Coronary artery (tissue), 2 donors: ENCODE measurements around the gene PDE2A.

ENCODE experiments used
- DNase-seq: peaks from one replicate; pipeline ENCODE4 v3.0.0-alpha.2; 2017; ENCODE audit warnings: low spot score
- H3K27ac ChIP-seq, 2 donors: fragments of 200-600 bp; sonication (generic); one replicate each; pipeline ENCODE4 v1.5.1; 2016 to 2019
- H3K4me3 ChIP-seq: fragments of 200-600 bp; sonication (generic); 2 replicates; pipeline ENCODE4 v1.5.1; 2016; ENCODE audit warnings: mild to moderate bottlenecking, moderate library complexity
- TF ChIP-seq, protein P1 (sequence below): fragments of 200-600 bp; sonication (generic); IDR thresholded peaks from one replicate; pipeline ENCODE4 v1.5.1; 2019; ENCODE audit warnings: antibody characterized with exemption

Gene PDE2A

DNA sequence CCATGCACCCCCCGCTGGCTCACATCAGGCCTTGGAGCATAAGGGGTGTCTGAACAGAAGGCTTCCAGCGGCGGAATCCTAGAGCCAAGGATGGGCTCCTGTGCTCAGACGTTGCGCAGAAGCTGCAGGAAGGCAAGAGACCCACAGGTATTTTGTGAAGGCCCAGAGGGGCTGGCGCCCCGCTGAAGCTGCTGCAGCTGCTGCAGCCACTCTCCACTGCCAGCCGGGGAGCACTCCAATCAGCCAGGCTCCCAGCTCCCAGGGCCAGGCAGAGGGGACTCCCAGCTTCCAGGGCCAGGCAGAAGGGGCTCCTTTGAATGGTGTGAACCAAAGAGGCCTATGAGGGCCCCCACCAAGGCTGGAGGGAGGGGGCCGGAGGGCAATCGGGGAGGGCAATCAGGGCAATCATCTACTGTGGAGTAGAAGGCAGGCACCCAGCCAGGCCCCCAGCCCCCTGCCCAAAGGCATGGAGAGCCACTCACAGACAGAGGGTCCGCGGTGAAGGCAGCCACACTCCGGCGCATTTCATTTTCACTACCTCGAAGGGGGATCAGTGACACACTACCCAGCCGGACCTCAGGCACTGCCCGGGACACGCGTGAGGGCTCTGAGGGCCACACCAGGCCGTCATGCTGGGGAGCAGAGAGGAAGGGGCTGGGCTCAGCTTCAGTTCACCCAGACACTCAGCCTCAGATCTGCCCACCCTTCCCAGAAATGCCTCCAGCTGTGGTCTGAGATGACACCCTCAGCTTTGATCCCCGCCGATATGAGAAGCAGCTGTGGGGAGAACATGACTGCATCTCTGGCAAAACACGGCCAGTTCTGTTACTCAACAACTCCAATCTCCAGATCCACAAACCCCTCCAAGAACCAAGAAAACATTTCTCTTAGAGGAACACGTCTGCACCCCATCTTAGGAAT is 11.6 kb upstream of the PDE2A start:
- no peak for DNase-seq
- Histone ChIP-seq H3K27ac (peak overlapping the region in 1 of 2 donors; percentile 61), H3K4me3 (no peak overlapping the region)
- TF ChIP-seq, protein P1, sequence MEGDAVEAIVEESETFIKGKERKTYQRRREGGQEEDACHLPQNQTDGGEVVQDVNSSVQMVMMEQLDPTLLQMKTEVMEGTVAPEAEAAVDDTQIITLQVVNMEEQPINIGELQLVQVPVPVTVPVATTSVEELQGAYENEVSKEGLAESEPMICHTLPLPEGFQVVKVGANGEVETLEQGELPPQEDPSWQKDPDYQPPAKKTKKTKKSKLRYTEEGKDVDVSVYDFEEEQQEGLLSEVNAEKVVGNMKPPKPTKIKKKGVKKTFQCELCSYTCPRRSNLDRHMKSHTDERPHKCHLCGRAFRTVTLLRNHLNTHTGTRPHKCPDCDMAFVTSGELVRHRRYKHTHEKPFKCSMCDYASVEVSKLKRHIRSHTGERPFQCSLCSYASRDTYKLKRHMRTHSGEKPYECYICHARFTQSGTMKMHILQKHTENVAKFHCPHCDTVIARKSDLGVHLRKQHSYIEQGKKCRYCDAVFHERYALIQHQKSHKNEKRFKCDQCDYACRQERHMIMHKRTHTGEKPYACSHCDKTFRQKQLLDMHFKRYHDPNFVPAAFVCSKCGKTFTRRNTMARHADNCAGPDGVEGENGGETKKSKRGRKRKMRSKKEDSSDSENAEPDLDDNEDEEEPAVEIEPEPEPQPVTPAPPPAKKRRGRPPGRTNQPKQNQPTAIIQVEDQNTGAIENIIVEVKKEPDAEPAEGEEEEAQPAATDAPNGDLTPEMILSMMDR: no peak

DNA sequence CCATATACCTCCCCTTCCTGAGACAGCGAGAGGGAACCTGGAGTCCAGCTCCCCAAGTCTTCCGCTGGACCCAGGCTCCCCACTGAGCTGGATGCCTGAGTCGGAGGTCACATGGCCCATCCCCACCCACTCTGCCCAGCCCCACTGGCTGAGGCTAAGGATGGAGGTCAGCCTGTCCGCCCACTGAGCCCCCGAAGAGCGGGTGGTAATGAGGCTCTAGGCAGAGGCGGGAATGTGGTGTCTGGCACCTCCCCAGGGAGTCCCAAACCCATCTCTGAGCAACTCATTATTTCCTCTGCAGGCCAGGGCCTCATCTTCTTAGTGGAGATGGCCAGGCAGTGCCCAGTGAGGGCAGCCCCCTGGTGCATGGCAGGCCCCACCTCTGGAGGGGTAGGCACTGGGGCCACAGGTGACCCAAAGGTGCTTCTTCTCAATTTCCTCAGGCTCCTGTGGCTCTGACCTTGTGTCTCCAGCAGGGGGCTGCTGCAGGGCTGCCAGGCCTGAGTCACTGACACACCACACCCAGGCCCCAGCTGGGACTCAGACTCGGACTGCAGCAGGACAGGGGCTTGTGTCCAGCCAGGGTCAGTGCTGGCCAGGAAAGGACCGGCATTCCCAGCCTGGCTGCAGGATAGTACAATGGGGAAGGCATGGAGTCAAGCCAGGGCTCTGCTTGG is 10.2 kb upstream of the PDE2A start:
- peak; percentile 83 for DNase-seq
- H3K27ac ChIP-seq: peak overlapping the region in 1 of 2 donors; percentile 61

DNA sequence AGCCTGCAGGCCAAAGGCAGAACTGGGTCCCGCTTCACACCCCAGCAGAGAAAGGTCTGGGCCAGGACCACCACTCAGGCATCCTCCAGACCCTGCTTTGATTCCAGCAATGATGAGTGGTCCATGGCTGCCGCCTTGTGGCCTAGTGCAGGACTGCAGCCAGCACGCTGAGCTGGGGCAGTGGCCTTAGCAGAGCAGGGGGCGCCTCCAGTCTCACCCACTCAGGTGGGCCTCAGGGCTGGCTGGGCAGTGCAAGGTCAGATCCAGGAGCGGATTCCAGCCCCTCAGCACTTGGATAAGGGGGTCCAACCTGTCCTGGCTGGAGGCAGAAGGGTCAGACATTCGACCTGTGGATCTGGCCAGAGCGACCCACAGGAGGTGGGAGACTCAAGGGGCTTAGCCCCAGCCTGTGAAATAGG is 9.6 kb upstream of the PDE2A start:
- peak overlapping the region in 1 of 2 donors; percentile 61 for H3K27ac ChIP-seq
- DNase-seq: no peak
- TF ChIP-seq, protein P1: peak; percentile 95
- no peak overlapping the region for H3K4me3 ChIP-seq

More for the DNA sequence above, 10.2 kb upstream of the PDE2A start:
- TF ChIP-seq, protein P1: peak; percentile 20
- no peak overlapping the region for H3K4me3 ChIP-seq

DNA sequence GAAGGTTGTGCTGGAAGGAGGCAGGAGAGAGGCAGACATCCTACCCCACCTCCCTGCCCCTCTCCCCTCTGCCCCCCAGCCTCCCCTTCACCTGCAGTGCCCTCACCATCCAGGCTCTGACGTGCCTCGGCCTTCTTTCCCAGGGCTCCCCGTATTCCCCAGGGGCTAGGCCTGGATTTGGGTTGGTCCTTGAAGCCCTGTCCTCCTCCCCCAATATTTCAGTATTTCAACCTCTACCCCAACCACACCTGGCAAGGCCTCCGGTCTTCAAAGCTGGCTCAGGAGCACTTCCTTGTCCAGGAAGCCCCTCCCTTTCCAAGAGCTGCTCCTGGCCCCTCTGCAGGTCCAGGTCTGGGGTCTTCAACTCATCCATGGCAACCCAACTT is 8.6 kb upstream of the PDE2A start:
- Histone ChIP-seq H3K27ac (no peak overlapping the region), H3K4me3 (no peak overlapping the region)
- TF ChIP-seq, protein P1: no peak
- no peak for DNase-seq

DNA sequence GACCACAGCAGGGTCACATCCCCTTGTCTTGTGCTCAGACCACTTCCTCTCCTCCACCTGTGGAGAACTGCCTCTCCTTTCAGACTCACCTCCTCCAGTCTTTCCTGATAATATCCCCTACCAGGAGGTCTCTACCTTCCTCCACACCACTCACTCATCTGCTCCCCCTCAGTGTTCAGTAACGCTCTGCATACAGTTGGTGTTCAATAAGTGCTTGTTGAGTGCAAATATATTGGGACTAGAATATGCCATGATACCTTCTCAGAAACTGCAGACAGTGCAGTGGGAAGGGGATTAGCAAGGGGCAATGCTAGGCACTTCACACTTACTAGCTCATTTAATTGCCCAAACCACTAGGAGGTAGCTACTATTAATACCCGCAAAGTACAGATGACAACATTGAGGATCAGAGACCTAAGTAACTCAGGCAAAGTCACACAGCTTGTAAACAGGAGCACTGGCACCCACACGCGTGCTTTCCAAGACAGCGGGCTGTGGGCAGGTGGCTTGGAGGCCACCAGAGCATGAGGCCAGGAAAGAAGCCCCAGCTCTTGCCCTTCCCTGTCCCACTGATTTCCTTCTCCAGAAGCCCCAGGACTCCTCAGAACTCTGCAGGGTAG is 8.1 kb upstream of the PDE2A start:
- Histone ChIP-seq H3K27ac (no peak overlapping the region), H3K4me3 (no peak overlapping the region)
- TF ChIP-seq, protein P1: no peak
- DNase-seq: no peak

DNA sequence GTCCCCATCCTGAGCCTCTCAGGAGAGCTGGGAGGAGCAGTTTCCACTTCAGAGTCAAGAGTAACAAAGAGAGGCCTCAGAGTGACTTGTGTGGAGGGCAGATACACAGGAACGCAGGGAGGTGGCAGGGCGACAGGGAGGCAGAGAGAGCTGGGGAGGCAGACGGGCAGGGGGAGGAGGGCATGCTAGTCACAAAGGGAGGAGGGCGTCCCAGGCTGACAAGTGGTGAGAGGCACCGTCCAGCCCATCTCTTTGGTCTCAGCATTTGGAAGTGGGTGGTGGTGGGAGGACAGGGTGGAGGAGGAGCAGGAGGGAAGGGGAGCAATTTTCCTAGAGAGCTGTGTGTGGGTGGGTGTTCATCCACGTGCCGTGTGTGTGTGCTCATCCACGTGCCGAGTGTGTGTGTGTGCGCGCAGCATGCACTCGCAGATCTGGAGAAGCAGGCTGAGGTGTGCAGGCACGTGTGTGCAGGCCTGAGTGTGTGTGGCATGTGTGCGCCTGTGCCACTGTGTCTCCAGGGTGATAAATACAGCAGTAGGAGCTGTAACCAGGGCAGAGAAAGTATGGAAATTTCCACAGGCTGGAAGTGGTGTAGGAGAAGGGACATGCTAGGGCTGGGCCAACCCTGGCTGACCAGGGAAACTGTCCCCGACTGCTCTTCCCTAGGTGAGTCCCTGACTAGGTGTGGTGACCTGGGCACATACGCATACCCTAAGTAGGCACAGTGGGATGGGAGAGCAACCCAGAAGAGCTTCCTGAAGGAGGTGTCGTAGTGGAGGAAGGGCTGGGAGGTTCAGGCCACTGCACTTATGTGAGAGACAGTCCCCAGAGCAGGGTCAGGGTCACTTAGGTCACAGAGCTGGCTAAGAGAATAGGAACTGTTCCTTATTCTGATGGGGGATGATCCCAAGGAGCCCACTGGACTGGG is 7.3 kb upstream of the PDE2A start:
- Histone ChIP-seq H3K27ac (no peak overlapping the region), H3K4me3 (no peak overlapping the region)
- TF ChIP-seq, protein P1: no peak
- no peak for DNase-seq
